ENCODE data around the gene MPLKIP. TPM values are rescaled to one million over a fixed set of nuclear protein-coding genes. Genes with fewer than 3 reads are reported as not detected.
"Not testable (repeated sequence)": the region's sequence is repeated elsewhere in the genome, so short reads cannot be mapped to it uniquely, and the experiment has no call there.

MPLKIP gene
- 20.8 and 32.8 TPM in 2 replicates for total RNA-seq (2014; rRNA removed; shearing (Covaris generic); ENCODE audit: low replicate concordance)

DNA sequence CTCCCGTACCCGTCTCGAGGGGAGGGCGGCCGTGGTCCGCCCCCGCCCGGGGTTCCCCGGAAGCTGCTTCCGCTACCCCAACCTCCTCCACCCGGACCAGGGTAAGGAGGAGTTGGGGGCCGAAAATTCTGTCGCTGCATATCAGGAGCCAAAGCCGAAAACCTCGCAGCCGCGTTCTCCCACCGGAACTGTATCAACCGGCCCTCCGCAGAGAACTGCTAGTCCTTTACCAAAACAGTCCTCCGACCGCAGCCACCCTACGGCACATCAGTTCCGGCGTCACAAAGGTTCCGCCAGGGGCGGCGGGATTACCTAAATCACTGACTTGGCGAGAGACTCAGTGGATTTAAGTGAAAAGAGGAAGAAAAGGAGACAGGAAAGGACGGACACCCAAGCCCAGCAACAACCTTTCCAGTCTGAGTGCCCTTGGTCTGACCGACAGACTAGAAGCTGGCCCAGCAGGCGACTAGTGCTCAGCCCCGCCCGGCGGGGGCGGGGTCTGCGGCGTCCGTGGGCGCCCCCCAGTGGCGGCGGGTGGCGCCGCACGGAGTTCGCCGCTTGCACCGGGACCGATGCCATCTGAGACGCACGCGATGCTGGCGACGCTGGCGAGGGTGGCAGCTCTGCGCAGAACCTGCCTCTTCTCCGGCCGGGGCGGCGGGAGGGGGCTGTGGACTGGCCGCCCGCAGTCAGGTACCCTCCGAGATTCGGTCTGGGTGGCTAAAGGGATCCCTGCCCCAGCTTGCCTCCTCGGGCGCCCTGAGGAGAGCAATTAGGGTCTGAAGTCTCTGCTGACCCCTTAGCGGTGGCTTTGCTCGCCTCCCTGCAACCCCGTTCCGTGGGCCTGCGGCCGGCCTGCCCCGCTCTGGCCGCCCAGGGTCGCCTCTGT, at the start of gene MPLKIP, which contains the start of gene SUGCT:
Gene MPLKIP, minus strand, starts transcription at position 195 of the 889 bp plus-strand sequence. Its CDS starts 55 bp downstream, at position 140.
Gene SUGCT, plus strand, starts transcription at position 578 of the 889 bp plus-strand sequence.
- DNase-seq = peak; percentile 78
- Histone ChIP-seq H3K4me3 (peak within 1 kb of the TSS; percentile 95), H3K9me3 (no peaks in the 10 kb centered on the region), H3K36me3 (peaks cover 14% of the 10 kb centered on the region), H3K27me3 (no peaks in the 10 kb centered on the region)

DNA sequence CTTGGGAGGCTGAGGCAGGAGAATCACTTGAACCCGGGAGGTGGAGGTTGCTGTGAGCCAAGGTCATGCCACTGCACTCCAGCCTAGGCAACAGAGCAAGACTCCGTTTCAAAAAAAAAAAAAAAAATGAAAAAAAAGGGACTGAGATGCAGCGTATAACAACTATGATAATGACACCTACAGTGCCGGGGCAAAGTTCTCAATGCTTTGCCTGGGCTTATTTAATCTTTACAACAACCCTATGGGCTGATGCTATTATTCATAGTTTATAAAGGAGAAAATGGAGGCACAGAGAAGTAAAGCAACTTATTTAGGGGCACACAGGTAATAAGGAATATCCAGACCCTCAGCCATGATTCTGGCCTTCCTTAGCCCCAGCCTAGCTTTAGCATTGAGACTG, 48.0 kb upstream of the MPLKIP start:
- DNase-seq = no peak
- H3K36me3 ChIP-seq = no peaks in the 10 kb centered on the region
- no peaks in the 10 kb centered on the region for H3K27me3 ChIP-seq
- no peak overlapping the region for H3K4me3 ChIP-seq
- no peaks in the 10 kb centered on the region for H3K9me3 ChIP-seq

DNA sequence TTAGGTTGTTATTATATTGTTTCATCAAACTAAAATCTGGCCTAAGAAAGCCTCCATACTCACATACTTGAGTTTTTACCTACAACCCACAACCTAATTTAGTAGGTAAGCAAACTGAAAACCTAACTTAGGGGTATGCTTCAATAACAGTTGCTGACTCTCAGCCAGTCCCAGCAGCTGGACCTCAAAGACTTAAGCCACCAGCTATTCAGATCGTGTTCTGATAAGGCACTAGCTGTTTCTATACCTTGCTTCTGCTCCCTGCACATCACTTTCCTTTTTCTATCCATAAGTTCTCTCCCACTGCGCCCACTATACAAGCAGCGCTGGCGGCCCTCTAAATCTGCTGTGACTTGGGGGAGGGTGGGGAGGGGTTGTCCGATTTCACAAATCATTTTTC, 42.6 kb upstream of the MPLKIP start:
- Histone ChIP-seq H3K27me3 (no peaks in the 10 kb centered on the region), H3K36me3 (no peaks in the 10 kb centered on the region), H3K9me3 (no peaks in the 10 kb centered on the region), H3K4me3 (no peak overlapping the region)
- DNase-seq = no peak

DNA sequence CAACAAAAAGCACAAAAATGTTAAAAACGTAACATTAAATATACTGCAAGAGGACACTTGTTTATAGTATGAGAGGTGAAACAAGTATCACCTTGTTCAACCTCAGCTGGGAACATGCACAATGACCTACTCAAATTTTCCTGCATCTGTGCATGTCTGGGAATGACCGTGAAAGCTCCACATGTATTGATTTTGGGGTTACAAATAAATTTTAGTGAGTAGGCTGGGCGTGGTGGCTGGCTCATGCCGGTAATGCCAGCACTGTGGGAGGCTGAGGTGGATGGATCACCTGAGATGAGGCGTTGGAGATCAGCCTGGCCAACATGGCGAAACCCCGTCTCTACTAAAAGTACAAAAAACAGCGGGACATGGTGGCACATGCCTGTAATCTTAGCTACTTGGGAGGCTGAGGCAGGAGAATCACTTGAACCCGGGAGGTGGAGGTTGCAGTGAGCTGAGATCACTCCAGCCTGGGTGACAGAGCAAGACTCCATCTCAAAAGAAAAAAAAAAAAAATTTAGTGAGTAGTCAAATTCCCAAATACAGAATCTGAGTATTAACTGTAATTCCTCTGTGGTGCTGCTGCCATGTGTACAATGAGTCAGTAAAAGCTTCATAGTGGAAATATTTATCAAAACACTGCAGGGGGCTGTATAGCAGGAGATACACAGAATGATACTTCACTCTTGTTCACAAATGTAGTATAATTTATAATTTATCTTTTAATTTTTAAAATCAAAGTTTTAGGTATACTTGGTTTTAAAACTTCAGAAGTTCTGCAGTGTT, 41.5 kb upstream of the MPLKIP start:
- peak; percentile 9 for DNase-seq
- no peaks in the 10 kb centered on the region for H3K9me3 ChIP-seq
- H3K4me3 ChIP-seq = no peak overlapping the region
- no peaks in the 10 kb centered on the region for H3K36me3 ChIP-seq
- no peaks in the 10 kb centered on the region for H3K27me3 ChIP-seq

DNA sequence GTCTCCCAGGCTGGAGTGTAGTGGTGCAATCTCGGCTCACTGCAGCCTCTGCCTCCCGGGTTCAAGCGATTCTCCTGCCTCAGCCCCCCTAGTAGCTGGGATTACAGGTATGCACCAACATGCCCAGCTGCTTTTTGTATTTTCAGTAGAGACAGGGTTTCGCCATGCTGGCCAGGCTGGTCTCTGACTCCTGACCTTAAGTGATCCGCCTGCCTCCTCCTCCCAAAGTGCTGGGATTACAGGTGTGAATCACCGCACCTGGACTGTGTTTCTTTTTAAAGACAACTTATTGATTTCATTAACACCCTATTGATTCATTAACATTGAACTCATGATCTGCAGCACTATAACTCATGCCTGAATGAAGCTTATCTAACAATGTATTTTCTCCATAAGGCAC, 40.8 kb upstream of the MPLKIP start:
- not testable (repeated sequence) for H3K27me3 ChIP-seq, H3K4me3 ChIP-seq, H3K9me3 ChIP-seq, H3K36me3 ChIP-seq, DNase-seq

DNA sequence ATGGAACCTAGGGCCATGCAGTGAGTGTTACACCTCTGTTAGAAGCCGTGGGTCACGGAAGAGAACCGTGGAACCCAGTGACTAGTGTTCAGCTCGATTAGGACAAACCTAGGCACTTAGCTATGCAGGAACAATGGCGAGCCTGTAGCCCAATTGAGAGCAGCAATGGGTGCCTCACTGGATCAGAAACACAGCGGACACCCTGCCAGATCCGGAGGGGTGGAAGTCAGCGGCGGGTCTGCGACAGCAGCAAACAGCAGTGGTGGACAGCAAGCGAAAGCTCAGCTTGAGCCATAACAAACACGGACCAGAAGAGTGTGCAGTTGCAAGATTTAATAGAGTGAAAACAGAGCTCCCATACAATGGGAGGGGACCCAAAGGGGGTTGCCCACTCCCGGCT, 38.7 kb upstream of the MPLKIP start:
- H3K4me3 ChIP-seq, H3K27me3 ChIP-seq, H3K9me3 ChIP-seq, DNase-seq, H3K36me3 ChIP-seq: not testable (repeated sequence)

DNA sequence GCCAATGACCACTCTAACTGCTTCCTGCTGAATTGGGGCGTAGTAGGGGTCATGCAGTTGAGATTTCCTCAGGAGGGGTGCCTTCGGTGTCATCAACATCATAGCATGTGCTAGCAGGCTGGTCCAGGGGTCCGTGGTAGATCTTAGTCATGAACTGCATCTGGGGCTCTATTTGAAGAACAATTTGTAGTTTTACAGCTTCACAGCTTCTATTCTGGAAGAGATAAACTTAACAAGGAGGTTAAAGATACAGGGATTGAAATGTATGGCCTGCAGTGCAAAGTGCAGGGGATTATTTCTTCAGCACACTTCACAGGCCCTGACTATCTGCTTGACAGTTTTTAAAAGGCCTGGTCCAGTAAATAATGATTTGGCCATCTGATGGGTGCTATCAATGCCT, 33.8 kb upstream of the MPLKIP start:
- not testable (repeated sequence) for DNase-seq, H3K27me3 ChIP-seq, H3K36me3 ChIP-seq

DNA sequence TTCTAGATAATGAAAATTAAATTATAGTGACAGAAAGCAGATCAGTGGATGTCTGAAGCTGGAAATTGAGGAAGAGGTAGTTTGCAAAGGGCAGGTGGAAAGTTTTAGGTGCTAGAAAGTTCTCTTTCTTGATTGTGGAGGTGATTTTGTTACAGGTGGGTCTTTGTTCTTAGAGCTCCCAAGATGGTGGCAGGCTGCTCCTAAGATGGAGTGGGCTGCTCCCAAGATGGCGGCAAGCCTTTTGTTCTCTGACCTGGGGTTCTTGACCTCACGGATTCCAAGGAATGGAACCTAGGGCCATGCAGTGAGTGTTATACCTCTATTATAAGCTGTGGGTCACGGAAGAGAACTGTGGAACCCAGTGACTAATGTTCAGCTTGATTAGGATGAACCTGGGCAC, 32.9 kb upstream of the MPLKIP start:
- no peaks in the 10 kb centered on the region for H3K9me3 ChIP-seq
- H3K27me3 ChIP-seq = no peaks in the 10 kb centered on the region
- no peak for DNase-seq
- H3K4me3 ChIP-seq = no peak overlapping the region
- no peaks in the 10 kb centered on the region for H3K36me3 ChIP-seq

More for the DNA sequence above, 33.8 kb upstream of the MPLKIP start:
- not testable (repeated sequence) for H3K9me3 ChIP-seq, H3K4me3 ChIP-seq

DNA sequence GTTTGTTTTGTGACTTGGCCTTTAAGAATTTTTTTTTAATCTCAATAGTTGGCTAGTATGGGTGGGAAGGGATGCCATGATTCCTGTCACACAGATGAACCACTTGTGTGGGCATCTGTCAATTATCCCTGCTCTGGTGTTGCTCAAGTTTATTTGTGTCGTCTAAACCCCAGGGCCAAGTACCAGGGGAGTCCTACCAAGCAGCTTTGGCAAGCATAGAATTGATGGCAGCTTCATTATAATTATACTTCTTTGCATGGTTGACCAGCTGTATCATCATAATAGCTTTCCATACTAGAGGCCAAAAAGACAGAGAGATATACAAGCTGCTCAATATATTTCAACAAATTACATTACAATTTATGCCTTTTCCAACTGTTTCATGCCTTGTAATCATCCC, 30.8 kb upstream of the MPLKIP start:
- no peaks in the 10 kb centered on the region for H3K27me3 ChIP-seq
- no peaks in the 10 kb centered on the region for H3K36me3 ChIP-seq
- H3K9me3 ChIP-seq = no peaks in the 10 kb centered on the region
- no peak for DNase-seq
- H3K4me3 ChIP-seq = no peak overlapping the region

DNA sequence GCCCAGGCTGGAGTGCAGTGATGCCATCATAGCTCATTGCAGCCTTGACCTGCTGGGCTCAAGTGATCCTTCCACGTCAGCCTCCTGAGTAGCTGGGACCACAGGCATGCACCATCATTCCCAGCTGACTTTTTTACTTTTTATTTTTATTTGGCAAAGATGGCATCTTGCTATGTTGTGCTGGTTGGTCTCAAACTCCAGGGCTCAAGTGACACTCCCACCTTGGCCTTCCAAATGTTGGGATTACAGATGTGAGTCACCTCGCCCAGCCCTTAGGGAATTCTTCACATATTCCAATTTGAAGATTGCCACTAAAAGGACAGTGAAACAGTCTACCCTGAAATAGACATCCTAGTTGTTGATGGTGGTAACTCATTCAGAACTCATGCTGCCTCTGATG, 28.1 kb upstream of the MPLKIP start:
- no peaks in the 10 kb centered on the region for H3K27me3 ChIP-seq
- DNase-seq = no peak
- H3K36me3 ChIP-seq = no peaks in the 10 kb centered on the region
- no peak overlapping the region for H3K4me3 ChIP-seq
- no peaks in the 10 kb centered on the region for H3K9me3 ChIP-seq

DNA sequence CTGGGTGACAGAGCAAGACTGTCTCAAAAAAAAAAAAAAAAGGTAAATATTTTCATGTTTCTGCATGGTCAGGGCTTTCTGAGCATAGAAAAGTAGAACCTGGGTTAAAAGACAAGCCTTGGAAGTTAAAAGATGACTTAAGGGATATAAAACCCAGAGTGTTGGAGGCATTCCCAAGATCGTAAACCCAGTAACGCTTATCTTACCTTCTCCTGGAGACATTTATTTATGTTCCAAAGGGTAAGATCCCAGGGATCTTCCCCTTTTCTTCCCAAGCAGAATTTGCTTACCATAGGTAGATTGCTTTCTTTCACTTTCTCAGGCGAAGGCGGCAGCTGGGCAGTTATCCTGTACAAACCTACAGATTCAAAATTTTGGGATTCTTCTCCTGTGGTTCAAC, 22.6 kb upstream of the MPLKIP start:
- H3K4me3 ChIP-seq = no peak overlapping the region
- H3K36me3 ChIP-seq = no peaks in the 10 kb centered on the region
- no peaks in the 10 kb centered on the region for H3K27me3 ChIP-seq
- no peaks in the 10 kb centered on the region for H3K9me3 ChIP-seq
- DNase-seq = no peak

DNA sequence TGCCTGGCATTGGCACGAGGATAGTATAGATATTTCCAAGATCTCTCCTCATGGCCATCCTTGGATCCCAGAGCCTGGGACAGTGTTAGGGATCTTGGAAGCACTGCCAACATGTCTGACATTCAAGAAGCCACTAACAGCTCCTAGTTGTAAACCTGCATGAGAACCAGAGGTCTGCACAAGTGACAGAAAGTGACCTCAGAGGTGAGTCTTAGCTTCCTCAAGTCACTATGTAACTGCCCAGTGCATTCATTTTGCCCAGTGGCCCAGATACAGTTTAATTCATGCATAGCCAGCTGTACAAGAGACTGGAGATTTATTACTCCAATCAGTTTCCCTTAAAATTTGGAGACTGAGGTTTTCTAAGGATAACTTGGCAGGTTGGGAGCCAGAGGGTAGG, 17.1 kb upstream of the MPLKIP start:
- no peak for DNase-seq
- Histone ChIP-seq H3K9me3 (no peaks in the 10 kb centered on the region), H3K4me3 (no peak overlapping the region), H3K36me3 (no peaks in the 10 kb centered on the region), H3K27me3 (no peaks in the 10 kb centered on the region)

DNA sequence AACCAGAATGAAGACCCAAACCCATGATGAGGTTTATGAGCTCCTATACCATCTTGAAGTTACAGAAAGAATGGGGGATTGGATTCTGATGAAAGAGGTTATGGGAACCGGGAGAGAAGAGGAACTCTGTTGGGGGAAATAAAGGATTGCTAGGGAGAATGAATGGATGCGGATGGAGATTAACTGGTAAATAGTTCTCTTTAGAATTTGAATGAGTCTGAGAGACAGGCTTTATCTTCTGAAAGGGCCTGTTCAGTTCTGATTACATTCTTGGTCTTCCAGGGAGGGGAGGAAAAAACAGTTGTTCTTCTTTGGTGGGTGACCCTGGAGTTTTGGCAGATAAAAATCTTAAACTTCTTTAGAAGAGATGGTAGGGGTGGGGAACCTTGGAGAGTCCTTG, 14.2 kb upstream of the MPLKIP start:
- Histone ChIP-seq H3K4me3 (no peak overlapping the region), H3K36me3 (no peaks in the 10 kb centered on the region), H3K27me3 (no peaks in the 10 kb centered on the region), H3K9me3 (no peaks in the 10 kb centered on the region)
- DNase-seq = no peak

DNA sequence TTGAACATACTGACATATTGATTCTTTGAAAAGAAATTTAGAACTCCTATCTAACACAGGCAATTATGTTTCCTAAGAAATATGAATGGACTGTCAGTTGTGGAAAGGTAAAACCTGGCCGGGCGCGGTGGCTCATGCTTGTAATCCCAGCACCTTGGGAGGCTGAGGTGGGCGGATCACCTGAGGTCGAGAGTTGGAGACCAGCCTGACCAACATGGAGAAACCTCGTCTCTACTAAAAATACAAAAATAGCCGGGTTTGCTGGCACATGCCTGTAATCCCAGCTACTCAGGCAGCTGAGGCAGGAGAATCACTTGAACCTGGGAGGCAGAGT, 13.8 kb upstream of the MPLKIP start:
- not testable (repeated sequence) for H3K9me3 ChIP-seq, H3K36me3 ChIP-seq, H3K4me3 ChIP-seq, DNase-seq, H3K27me3 ChIP-seq

DNA sequence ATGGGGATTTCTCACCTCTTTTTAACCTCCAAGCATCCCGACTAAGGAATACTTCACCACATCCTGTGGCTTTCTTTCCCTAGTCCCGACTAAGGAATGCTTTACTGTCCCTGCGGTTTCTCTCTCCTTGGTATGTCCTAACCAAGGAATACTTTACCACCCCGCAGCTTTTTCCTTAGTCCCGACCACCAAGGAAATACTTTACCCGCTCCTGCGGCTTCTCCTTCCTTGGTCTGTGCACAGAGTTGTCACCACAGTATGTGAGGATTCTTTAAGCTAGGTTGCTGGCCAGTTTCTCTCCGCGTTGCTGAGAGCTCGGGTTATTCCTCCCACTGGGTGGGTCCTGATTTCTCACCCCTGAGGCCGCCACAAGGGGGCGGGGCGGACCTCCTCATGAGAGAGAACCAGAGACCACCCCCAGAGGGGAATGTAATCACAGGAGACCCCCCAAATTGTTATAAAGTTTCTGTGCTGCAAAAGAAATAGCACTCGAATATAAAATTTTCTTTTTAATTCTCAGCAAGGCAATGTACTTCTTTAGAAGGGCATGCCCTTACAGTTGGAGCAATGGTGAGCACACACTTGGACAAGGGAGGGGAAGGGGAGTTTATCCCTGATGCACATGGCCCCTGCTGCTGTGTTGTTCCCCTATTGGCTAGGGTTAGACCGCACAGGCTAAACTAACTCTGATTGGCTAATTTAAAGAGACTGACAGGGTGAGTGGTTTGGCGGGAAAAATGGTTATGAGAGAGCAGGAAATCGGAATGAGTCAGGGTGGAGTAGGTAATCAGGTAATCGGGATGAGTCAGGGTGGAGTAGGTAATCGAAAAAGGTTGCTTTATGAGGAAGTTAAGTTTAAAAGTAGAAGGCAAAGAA, 13.2 kb upstream of the MPLKIP start:
- DNase-seq = no peak
- Histone ChIP-seq H3K27me3 (no peaks in the 10 kb centered on the region), H3K36me3 (no peaks in the 10 kb centered on the region), H3K4me3 (no peak overlapping the region), H3K9me3 (no peaks in the 10 kb centered on the region)

DNA sequence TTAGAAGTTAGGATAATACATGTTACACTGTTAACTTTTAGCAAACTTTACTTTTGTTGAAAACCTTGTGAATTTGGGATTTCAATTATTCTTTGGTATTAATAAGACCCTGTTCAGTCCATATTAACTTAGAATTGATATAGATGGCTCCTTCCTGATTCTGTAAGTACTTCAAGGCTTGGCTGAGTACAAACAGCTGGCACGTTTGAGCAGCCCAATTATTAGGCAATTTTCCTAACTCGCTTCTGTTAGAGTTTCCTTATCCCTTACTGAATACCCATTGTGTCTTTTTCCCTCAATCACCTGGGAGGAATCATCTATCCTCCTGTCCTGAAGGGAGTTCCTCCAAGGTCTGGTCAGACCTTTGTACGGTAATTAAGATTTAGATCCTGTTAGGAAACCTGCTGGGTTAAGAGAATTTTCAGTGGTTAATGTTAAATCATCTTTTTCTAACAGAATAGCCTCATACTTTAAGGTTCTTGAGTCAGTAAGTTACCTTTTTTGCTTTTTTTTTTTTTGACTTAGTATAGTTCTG, 11.2 kb upstream of the MPLKIP start:
- H3K36me3 ChIP-seq, H3K4me3 ChIP-seq, DNase-seq, H3K9me3 ChIP-seq, H3K27me3 ChIP-seq: not testable (repeated sequence)

DNA sequence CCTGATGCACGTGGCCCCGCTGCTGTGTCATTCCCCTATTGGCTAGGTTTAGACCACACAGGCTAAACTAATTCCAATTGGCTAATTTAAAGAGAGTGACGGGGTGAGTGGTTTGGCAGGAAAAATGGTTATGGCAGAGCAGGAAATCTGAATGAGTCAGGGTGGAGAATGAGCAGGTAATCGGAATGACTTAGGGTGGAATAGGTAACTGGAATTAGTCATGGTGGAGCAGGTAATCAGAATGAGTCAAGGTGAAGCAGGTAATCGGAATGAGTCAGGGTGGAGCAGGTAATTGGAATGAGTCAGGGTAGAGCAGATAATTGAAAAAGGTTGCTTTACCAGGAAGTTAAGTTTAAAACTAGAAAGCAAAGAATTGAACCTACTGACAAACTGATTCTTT, 7.5 kb upstream of the MPLKIP start:
- not testable (repeated sequence) for H3K9me3 ChIP-seq, H3K36me3 ChIP-seq, H3K27me3 ChIP-seq, DNase-seq, H3K4me3 ChIP-seq

Measured in MG63 (cell line).